GM23248 (cell line): ENCODE results near the gene BHLHE23. TPM values are rescaled to one million over a fixed set of nuclear protein-coding genes. Genes with fewer than 3 reads are reported as not detected.
"Not testable (repeated sequence)": the region's sequence is repeated elsewhere in the genome, so short reads cannot be mapped to it uniquely, and the experiment has no call there.

Experiments used
- DNase-seq: peaks from one replicate; pipeline ENCODE4 v3.0.0-alpha.2; 2015
- H2AFZ ChIP-seq: fragments of 200-600 bp; sonication (generic); 2 replicates; pipeline ENCODE4 v1.6.1; 2016; ENCODE audit warnings: antibody characterized with exemption
- H3F3A ChIP-seq: fragments of 200-600 bp; sonication (generic); 2 replicates; pipeline ENCODE4 v1.6.1; 2016; ENCODE audit warnings: mild to moderate bottlenecking, antibody characterized with exemption, mixed run types; ENCODE audit not compliant: insufficient read depth
- H3K27ac ChIP-seq: fragments of 200-600 bp; sonication (generic); 2 replicates; pipeline ENCODE4 v1.5.1; 2016; ENCODE audit warnings: mild to moderate bottlenecking
- H3K27me3 ChIP-seq: fragments of 200-600 bp; sonication (generic); replicated peaks from 2 replicates; pipeline ENCODE4 v1.6.1; 2016; ENCODE audit warnings: mild to moderate bottlenecking; ENCODE audit not compliant: insufficient read depth
- H3K36me3 ChIP-seq: fragments of 200-600 bp; sonication (generic); 2 replicates; pipeline ENCODE4 v1.6.1; 2016; ENCODE audit warnings: low read depth, mild to moderate bottlenecking
- H3K4me1 ChIP-seq: fragments of 200-600 bp; sonication (generic); 2 replicates; pipeline ENCODE4 v1.6.1; 2016; ENCODE audit warnings: mild to moderate bottlenecking; ENCODE audit not compliant: insufficient read depth
- H3K4me2 ChIP-seq: fragments of 200-600 bp; sonication (generic); one replicate; pipeline ENCODE4 v1.6.1; 2016; ENCODE audit warnings: mild to moderate bottlenecking; ENCODE audit not compliant: unreplicated experiment
- H3K4me3 ChIP-seq: fragments of 200-600 bp; sonication (generic); 2 replicates; pipeline ENCODE4 v1.5.1; 2016; ENCODE audit warnings: mild to moderate bottlenecking
- H3K79me2 ChIP-seq: fragments of 200-600 bp; sonication (generic); 2 replicates; pipeline ENCODE4 v1.6.1; 2016; ENCODE audit warnings: mild to moderate bottlenecking; ENCODE audit not compliant: insufficient read depth
- H3K9ac ChIP-seq: fragments of 200-600 bp; sonication (generic); 2 replicates; pipeline ENCODE4 v1.6.1; 2016; ENCODE audit warnings: mild to moderate bottlenecking
- H3K9me2 ChIP-seq: fragments of 200-600 bp; sonication (generic); 2 replicates; pipeline ENCODE4 v1.6.1; 2016; ENCODE audit warnings: mixed run types, mild to moderate bottlenecking, moderate library complexity; ENCODE audit not compliant: insufficient read depth
- H3K9me3 ChIP-seq: fragments of 200-600 bp; sonication (generic); one replicate; pipeline ENCODE4 v1.6.1; 2017; ENCODE audit warnings: low read depth
- H4K20me1 ChIP-seq: fragments of 200-600 bp; sonication (generic); 2 replicates; pipeline ENCODE4 v1.6.0; 2016; ENCODE audit not compliant: insufficient read depth
- EZH2 ChIP-seq: fragments of 200-600 bp; sonication (generic); IDR thresholded peaks from 2 replicates; pipeline ENCODE4 v1.6.1; 2018; ENCODE audit warnings: antibody characterized with exemption, mild to moderate bottlenecking; ENCODE audit not compliant: insufficient read depth, poor library complexity, severe bottlenecking
- EZH2phosphoT487 ChIP-seq: fragments of 200-600 bp; sonication (generic); IDR thresholded peaks from 2 replicates; pipeline ENCODE4 v1.6.1; 2018; ENCODE audit warnings: antibody characterized with exemption, moderate library complexity, mild to moderate bottlenecking, low read depth; ENCODE audit not compliant: insufficient read depth
- WGBS, 2 experiments: methylation state at CpG; one replicate each; pipeline ENCODE4 v1.1.6; 2015 to 2017; ENCODE audit warnings: low lambda C conversion rate in 2 of 2, low coverage in 1 of 2; ENCODE audit errors: missing lambda C conversion rate in 2 of 2; 5-methylcytosine and 5-hydroxymethylcytosine counted together
- in situ Hi-C: fragments of 300-500 bp; cut with MboI; formaldehyde crosslinking; loops from 2 replicates; pipeline ENCODE4 v1.15.0; 2020
- polyA plus RNA-seq: library from polyadenylated mRNA; unstranded; fragments of >200 nt; fragmentation: Nextera tagmentation; extraction: Ambion mirVana; gene quantifications from 2 replicates; pipeline ENCODE4 v1.2.1, GENCODE V29; 2016
- total RNA-seq: library from RNA; depleted of rRNA; stranded (reverse); fragments of >200 nt; shearing (Covaris generic); gene quantifications from 2 replicates; pipeline ENCODE4 v1.2.3, GENCODE V29; 2014

Gene BHLHE23
- total and polyA plus RNA-seq, 2 experiments from 2014 or later = not detected

DNA sequence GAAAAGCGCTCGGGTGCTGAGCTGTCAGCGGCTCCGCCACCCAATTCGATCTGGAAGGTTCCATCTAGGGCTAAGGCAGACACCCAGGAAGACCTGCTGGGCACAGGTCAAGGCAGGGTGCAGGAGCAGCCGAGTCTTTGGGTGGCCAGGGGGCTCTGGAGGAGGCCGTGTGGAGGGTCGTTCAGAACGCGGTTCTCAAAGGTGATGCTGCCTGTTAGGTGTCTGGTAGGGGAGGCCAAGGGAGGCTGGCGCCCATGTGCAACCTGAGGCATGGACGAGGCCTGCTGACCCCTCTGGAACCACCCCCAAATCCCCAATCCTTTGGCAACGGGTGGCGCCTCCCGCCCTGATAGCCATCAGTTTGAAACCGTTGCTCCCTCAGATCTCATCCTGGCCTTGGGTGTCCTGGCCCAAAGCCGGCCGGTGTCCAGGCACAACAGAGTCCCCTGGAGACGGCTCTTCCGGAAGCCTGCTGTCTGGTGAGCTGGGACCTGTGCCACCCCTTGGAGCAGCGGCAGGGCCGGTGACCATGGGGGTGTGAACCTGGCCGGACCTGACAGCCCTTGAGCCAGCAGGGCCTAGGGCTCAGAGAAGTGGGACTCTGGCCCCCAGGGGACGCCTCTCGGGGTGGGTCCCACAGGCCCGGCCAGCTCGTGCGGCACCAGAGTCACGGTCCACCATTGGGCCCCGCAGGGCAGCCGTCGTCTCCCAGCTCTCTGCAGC, 43.7 kb downstream of the BHLHE23 start:
- Histone ChIP-seq H3K9me3 (no peaks in the 10 kb centered on the region), H3K4me3 (no peak overlapping the region), H3K79me2 (no peaks in the 10 kb centered on the region; the same call in 1 of the 2 replicates), H3K9ac (no peak overlapping the region), H3K27ac (no peak overlapping the region), H3F3A (no peaks in the 10 kb centered on the region), H2AFZ (no peak overlapping the region), H3K4me1 (no peaks in the 10 kb centered on the region), H3K27me3 (no peaks in the 10 kb centered on the region), H3K4me2 (no peak overlapping the region), H3K9me2 (no peaks in the 10 kb centered on the region), H3K36me3 (no peaks in the 10 kb centered on the region), H4K20me1 (no peaks in the 10 kb centered on the region)
- no peak for DNase-seq
- 79 to 82% methylated on average over 28 to 32 of the region's 32 CpGs for WGBS, 2 experiments
- TF ChIP-seq EZH2 = no peak
- no peak for TF ChIP-seq EZH2phosphoT487
- in situ Hi-C loops = no loop called here

DNA sequence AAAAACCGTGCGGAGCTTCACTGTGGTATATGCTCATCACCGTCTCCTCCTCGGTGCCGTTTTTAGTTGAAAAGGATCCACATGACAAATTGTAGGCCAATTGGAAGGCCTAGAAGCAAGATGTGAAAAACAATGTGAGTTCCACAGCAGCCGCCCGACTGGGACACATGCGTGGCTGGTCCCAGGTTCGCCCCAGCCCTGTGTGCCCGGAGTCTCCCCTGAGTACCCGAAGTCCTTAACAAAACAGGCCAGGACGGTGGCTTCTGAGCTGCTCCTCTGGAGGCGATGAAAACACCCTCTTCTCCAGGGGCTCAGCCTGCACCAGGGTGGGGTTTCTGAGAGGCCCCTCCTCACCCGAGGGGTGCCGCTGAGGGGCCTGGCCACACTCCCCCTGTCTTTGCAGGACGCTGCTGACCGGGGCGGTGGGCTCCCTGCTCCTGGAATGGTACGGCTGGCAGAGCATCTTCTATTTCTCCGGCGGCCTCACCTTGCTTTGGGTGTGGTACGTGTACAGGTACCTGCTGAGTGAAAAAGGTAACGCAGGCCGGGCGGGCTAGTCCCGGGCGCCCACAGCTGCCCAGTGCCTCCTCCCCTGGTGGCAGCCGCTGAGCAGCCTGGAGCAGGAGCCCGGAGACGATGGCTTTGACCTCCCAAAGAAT, 44.4 kb downstream of the BHLHE23 start:
- no peaks in the 10 kb centered on the region for H4K20me1 ChIP-seq
- H3K4me2 ChIP-seq = no peak overlapping the region
- H3K36me3 ChIP-seq = no peaks in the 10 kb centered on the region
- in situ Hi-C loops = no loop called here
- H3K9me3 ChIP-seq = no peaks in the 10 kb centered on the region
- H3K9me2 ChIP-seq = no peaks in the 10 kb centered on the region
- H3F3A ChIP-seq = no peaks in the 10 kb centered on the region
- no peaks in the 10 kb centered on the region; the same call in 1 of the 2 replicates for H3K79me2 ChIP-seq
- H3K9ac ChIP-seq = no peak overlapping the region
- H3K27me3 ChIP-seq = no peaks in the 10 kb centered on the region
- H3K4me1 ChIP-seq = no peaks in the 10 kb centered on the region
- H3K4me3 ChIP-seq = no peak overlapping the region
- TF ChIP-seq EZH2phosphoT487 = no peak
- TF ChIP-seq EZH2 = no peak
- H3K27ac ChIP-seq = no peak overlapping the region
- no peak overlapping the region for H2AFZ ChIP-seq
- DNase-seq = no peak
- 83 to 89% methylated on average over 30 of the region's 30 CpGs for WGBS, 2 experiments

DNA sequence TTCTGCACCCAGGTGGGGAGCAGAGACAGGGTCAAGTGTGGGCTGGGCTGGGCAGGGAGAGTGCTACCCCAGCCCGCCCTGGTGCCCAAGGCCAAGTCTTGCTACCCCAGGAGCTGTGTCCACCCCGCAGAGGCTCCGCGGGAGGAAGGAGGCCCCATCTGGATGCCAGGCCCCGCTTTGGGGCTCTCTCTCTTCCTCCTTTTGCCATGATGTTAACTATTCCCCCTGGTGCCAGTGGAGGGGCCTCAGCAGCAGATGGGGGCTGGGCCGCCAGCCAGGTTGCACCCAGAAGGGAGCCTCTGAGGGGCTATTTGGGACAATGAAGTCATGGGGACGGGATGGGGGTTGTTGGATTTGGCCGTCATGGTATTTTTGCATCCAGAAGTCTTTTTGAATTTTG, 45.0 kb downstream of the BHLHE23 start:
- TF ChIP-seq EZH2phosphoT487 (no peak), EZH2 (no peak)
- in situ Hi-C loops = no loop called here
- Histone ChIP-seq H2AFZ (no peak overlapping the region), H4K20me1 (no peaks in the 10 kb centered on the region), H3K9me3 (no peaks in the 10 kb centered on the region), H3K4me2 (no peak overlapping the region), H3K4me3 (no peak overlapping the region), H3K9me2 (no peaks in the 10 kb centered on the region), H3K9ac (no peak overlapping the region), H3K36me3 (no peaks in the 10 kb centered on the region), H3F3A (no peaks in the 10 kb centered on the region), H3K27ac (no peak overlapping the region), H3K27me3 (no peaks in the 10 kb centered on the region), H3K79me2 (peaks cover 2% of the 10 kb centered on the region; the same call in 1 of the 2 replicates), H3K4me1 (no peaks in the 10 kb centered on the region)
- WGBS, 2 experiments = 70 to 80% methylated on average over 8 of the region's 8 CpGs
- DNase-seq = no peak

DNA sequence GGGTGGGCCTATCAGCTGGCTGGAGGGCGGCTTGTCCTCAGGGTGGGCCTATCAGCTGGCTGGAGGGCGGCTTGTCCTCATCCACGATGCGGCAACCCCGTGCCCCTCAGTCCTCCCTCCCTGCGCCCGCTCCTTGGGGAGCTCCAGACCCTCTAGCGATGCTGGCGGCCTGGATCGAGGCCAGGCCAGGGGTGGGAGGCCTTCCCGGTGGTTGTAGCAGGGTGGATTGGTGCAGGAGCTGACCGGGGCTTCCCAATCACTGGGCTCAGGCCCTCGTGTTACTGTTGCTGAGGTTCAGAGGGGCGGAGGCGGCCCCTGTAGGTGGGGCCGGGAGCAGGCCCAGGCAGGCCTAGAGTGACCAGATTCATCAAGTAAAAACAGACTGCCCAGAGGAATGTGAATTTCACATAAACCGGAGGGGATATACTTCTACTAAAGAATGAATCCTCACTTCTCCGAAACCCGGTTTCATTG, 45.4 kb downstream of the BHLHE23 start:
- TF ChIP-seq EZH2phosphoT487 (no peak), EZH2 (no peak)
- no peaks in the 10 kb centered on the region for H3K36me3 ChIP-seq
- WGBS, 2 experiments = 80 to 88% methylated on average over 13 to 18 of the region's 19 CpGs

DNA sequence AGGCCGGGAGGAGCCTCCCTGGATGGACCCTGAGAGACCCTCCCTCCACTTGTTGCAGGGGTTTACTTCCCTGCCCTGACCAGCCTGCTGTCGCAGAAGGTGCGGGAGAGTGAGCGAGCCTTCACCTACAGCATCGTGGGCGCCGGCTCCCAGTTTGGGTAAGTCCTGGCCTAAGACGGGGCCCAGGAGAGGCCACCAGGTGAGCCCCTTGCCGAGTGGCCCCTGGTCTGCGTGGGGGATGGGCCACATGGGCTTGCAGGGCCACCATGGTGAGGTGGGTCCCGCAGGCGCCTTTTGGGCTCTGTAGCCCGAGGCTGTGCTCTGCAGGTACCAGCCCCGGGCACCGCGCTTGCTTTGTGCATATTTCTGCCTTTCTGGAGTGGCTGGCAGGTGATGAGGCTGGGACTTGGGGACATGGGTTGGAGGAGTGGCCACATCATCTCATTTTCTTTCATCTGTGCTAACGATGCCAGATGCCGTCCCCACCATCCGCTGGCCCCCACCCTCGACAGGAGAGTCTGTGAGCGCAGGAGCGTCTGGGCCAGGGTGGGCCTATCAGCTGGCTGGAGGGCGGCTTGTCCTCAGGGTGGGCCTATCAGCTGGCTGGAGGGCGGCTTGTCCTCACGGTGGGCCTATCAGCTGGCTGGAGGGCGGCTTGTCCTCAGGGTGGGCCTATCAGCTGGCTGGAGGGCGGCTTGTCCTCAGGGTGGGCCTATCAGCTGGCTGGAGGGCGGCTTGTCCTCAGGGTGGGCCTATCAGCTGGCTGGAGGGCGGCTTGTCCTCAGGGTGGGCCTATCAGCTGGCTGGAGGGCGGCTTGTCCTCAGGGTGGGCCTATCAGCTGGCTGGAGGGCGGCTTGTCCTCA, 46.1 kb downstream of the BHLHE23 start:
- H3K79me2 ChIP-seq = peaks cover 13% of the 10 kb centered on the region
- H3K9me3 ChIP-seq, H3K4me3 ChIP-seq, H3K9ac ChIP-seq, DNase-seq, H3F3A ChIP-seq, H4K20me1 ChIP-seq, H3K9me2 ChIP-seq, H3K27ac ChIP-seq, in situ Hi-C loops, H2AFZ ChIP-seq, H3K27me3 ChIP-seq, H3K4me1 ChIP-seq, H3K36me3 ChIP-seq, H3K4me2 ChIP-seq: not testable (repeated sequence)
- 89 to 92% methylated on average over 23 of the region's 31 CpGs for WGBS, 2 experiments

More for the DNA sequence above, 45.4 kb downstream of the BHLHE23 start:
- Histone ChIP-seq H3K27me3 (no peaks in the 10 kb centered on the region), H3K4me1 (no peaks in the 10 kb centered on the region), H2AFZ (no peak overlapping the region), H3K4me2 (no peak overlapping the region), H3K9ac (no peak overlapping the region), H3K4me3 (no peak overlapping the region), H3K9me2 (no peaks in the 10 kb centered on the region), H3F3A (no peaks in the 10 kb centered on the region), H3K27ac (no peak overlapping the region), H3K9me3 (no peaks in the 10 kb centered on the region), H4K20me1 (no peaks in the 10 kb centered on the region), H3K79me2 (peaks cover 7% of the 10 kb centered on the region)
- in situ Hi-C loops = no loop called here
- no peak for DNase-seq
